ENCODE results near the gene MAP3K13.
"Not testable (repeated sequence)": the region's sequence is repeated elsewhere in the genome, so short reads cannot be mapped to it uniquely, and the experiment has no call there.

GRCh38 chr3:185418561-185418977, 55.6 kb downstream of the MAP3K13 start:
- not testable (repeated sequence) for TF ChIP-seq CTCF (IDR thresholded peaks at IDR 0.05; ENCODE audit: borderline replicate concordance, extremely low read depth, low read length, poor library complexity, severe bottlenecking); EZH2 (IDR thresholded peaks at IDR 0.05; ENCODE audit: borderline replicate concordance, low read depth, low read length, severe bottlenecking)

Data from DND-41 (cell line).